Upper lobe of left lung (tissue), 6 donors: ENCODE data around the gene CFHR5. TPM values are rescaled to one million over a fixed set of nuclear protein-coding genes. Genes with fewer than 3 reads are reported as not detected.

Experiments used
- ATAC-seq, 2 donors: fragments of 200-7000 bp; cut with Tn5 transposase; one replicate each; pipeline ENCODE4 v1.9.1; 2022; ENCODE audit warnings: mild to moderate bottlenecking in 2 of 2, moderate library complexity in 2 of 2; ENCODE audit not compliant: low FRiP score in 2 of 2
- DNase-seq, 2 donors: peaks; one replicate each; pipeline ENCODE4 v3.0.0-alpha.2; 2019 to 2020
- H3K27ac ChIP-seq, 4 donors: fragments of 200-600 bp; sonication (generic); one replicate each; pipeline ENCODE4 v1.5.1; 2016 to 2019
- H3K27me3 ChIP-seq, 4 donors: fragments of 200-600 bp; sonication (generic); one replicate each; pipeline ENCODE4 v1.5.1; 2017 to 2019
- H3K36me3 ChIP-seq, 4 donors: fragments of 200-600 bp; sonication (generic); one replicate each; pipeline ENCODE4 v1.5.1; 2016 to 2019
- H3K4me1 ChIP-seq, 4 donors: fragments of 200-600 bp; sonication (generic); one replicate each; pipeline ENCODE4 v1.5.1; 2018 to 2019
- H3K4me3 ChIP-seq, 4 donors: fragments of 200-600 bp; sonication (generic); one replicate each; pipeline ENCODE4 v1.5.1; 2017 to 2019; ENCODE audit warnings: mild to moderate bottlenecking in 2 of 4, moderate library complexity in 1 of 4
- H3K9me3 ChIP-seq, 4 donors: fragments of 200-600 bp; sonication (generic); one replicate each; pipeline ENCODE4 v1.5.1; 2018 to 2019
- EP300 ChIP-seq, 4 donors: sonication (generic); formaldehyde crosslinking; IDR thresholded peaks; one replicate each; pipeline ENCODE4 v1.5.1; 2017; ENCODE audit warnings: antibody characterized with exemption in 4 of 4, control low read depth in 2 of 4
- POLR2A ChIP-seq, 4 donors: fragments of 450-650 bp; IDR thresholded peaks; one replicate each; pipeline ENCODE4 v1.5.1; 2016 to 2017; ENCODE audit warnings: antibody characterized with exemption in 4 of 4, mild to moderate bottlenecking in 2 of 4
- POLR2AphosphoS5 ChIP-seq, 2 donors: sonication (generic); formaldehyde crosslinking; IDR thresholded peaks; one replicate each; pipeline ENCODE4 v1.5.1; 2017; ENCODE audit warnings: antibody characterized with exemption in 2 of 2
- WGBS, 2 donors: methylation state at CpG; one replicate each; pipeline ENCODE4 v1.1.5; 2017 to 2018; 5-methylcytosine and 5-hydroxymethylcytosine counted together
- total RNA-seq, 6 donors: library from RNA; depleted of rRNA in 4 of 6; stranded (reverse); fragments of >200 nt in 4 of 6; gene quantifications; one replicate each; pipeline versions ENCODE4 v1.1.0 to v1.2.1, GENCODE V29; 2016 to 2021
- TF ChIP-seq, protein P1 (sequence below), 6 experiments: fragments of 450-650 bp in 4 of 6; fragments of 200-600 bp in 2 of 6; sonication (generic) in 2 of 6; IDR thresholded peaks; one replicate each; pipeline ENCODE4 v1.5.1; 2016 to 2019; ENCODE audit warnings: antibody characterized with exemption in 6 of 6
- donor health status: DM: no; HTN: no; CAD: no; lungs with moderate emphysema.
- donor health status: DM: no; HTN: yes; CAD: no; lungs with severe emphysema.

CFHR5 gene
- total RNA-seq, 6 donors from 2014 or later: not detected

GRCh38 chr1:196954778-196955177, 22.6 kb upstream of the CFHR5 start:
- 68% methylated on average over 2 of the region's 2 CpGs for WGBS, 2 donors
- Histone ChIP-seq H3K4me3 (no peak overlapping the region), H3K36me3 (no peaks in the 10 kb centered on the region), H3K27ac (no peak overlapping the region), H3K27me3 (no peaks in the 10 kb centered on the region), H3K9me3 (no peaks in the 10 kb centered on the region), H3K4me1 (no peaks in the 10 kb centered on the region)
- ATAC-seq: no peak
- DNase-seq: no peak
- no peak for TF ChIP-seq POLR2AphosphoS5 (IDR thresholded peaks at IDR 0.05)
- TF ChIP-seq, protein P1, sequence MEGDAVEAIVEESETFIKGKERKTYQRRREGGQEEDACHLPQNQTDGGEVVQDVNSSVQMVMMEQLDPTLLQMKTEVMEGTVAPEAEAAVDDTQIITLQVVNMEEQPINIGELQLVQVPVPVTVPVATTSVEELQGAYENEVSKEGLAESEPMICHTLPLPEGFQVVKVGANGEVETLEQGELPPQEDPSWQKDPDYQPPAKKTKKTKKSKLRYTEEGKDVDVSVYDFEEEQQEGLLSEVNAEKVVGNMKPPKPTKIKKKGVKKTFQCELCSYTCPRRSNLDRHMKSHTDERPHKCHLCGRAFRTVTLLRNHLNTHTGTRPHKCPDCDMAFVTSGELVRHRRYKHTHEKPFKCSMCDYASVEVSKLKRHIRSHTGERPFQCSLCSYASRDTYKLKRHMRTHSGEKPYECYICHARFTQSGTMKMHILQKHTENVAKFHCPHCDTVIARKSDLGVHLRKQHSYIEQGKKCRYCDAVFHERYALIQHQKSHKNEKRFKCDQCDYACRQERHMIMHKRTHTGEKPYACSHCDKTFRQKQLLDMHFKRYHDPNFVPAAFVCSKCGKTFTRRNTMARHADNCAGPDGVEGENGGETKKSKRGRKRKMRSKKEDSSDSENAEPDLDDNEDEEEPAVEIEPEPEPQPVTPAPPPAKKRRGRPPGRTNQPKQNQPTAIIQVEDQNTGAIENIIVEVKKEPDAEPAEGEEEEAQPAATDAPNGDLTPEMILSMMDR (IDR thresholded peaks at IDR 0.05): no peak
- TF ChIP-seq POLR2A (IDR thresholded peaks at IDR 0.05): no peak
- TF ChIP-seq EP300 (IDR thresholded peaks at IDR 0.05): no peak

DNA sequence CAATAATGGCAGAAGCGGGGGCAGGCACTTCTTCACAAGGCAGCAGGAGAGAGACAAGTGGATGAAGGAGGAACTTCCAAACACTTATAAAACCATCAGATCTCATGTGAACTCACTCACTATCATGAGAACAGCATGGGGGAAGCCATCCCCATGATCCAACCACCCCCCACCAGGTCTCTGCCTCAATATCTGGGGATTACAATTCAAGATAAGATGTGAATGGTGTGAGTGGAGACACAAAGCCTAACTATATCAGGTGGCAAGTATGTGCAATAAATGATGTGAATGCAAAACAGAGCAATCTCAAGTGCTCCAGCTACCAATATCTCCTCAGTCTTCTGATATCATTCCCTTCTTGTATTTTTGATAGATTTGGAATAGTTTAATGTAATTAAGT, 21.4 kb upstream of the CFHR5 start:
- H3K27ac ChIP-seq: no peak overlapping the region
- no peaks in the 10 kb centered on the region for H3K9me3 ChIP-seq
- ATAC-seq (no peak), DNase-seq (no peak)
- no peaks in the 10 kb centered on the region for H3K36me3 ChIP-seq
- no peaks in the 10 kb centered on the region for H3K4me1 ChIP-seq
- TF ChIP-seq POLR2AphosphoS5 (IDR thresholded peaks at IDR 0.05): no peak
- WGBS, 2 donors: 91 to 97% methylated on average over 1 of the region's 1 CpG
- no peaks in the 10 kb centered on the region for H3K27me3 ChIP-seq
- H3K4me3 ChIP-seq: no peak overlapping the region

GRCh38 chr1:196960854-196961253, 16.5 kb upstream of the CFHR5 start:
- no peaks in the 10 kb centered on the region for H3K9me3 ChIP-seq
- no peaks in the 10 kb centered on the region for H3K4me1 ChIP-seq
- no peaks in the 10 kb centered on the region for H3K36me3 ChIP-seq
- H3K27ac ChIP-seq: no peak overlapping the region
- DNase-seq (no peak), ATAC-seq (no peak)
- H3K4me3 ChIP-seq: no peak overlapping the region
- WGBS, 2 donors: 61 to 74% methylated on average over 3 of the region's 3 CpGs
- no peak for TF ChIP-seq POLR2AphosphoS5 (IDR thresholded peaks at IDR 0.05)
- no peak for TF ChIP-seq POLR2A (IDR thresholded peaks at IDR 0.05)
- no peak for TF ChIP-seq EP300 (IDR thresholded peaks at IDR 0.05)
- TF ChIP-seq, protein P1 (IDR thresholded peaks at IDR 0.05): no peak
- H3K27me3 ChIP-seq: no peaks in the 10 kb centered on the region

DNA sequence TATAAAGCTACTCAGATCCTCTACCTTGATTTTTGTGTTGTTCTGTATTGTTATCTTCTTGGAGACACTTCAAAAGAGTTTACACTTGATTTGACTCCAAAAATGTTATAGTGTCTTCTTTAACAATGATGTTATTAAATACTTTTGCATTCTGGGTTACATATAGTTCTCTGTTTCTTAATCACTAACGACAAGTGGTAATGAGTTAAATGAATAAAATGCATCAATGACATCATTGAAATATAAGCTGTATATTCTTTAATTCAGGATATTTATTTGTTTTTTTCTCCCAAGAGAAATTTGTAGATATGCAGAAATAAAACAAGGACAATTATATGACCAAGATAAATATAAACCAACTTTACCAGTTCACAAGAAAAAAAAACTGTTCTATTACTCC, 7.2 kb upstream of the CFHR5 start:
- no peaks in the 10 kb centered on the region for H3K27me3 ChIP-seq
- H3K36me3 ChIP-seq: no peaks in the 10 kb centered on the region
- ATAC-seq: no peak
- no peak for DNase-seq
- no peak overlapping the region for H3K27ac ChIP-seq
- no peaks in the 10 kb centered on the region for H3K4me1 ChIP-seq
- H3K4me3 ChIP-seq: no peak overlapping the region
- WGBS, 2 donors: 82 to 88% methylated on average over 1 of the region's 1 CpG
- TF ChIP-seq POLR2A (IDR thresholded peaks at IDR 0.05): no peak
- TF ChIP-seq, protein P1 (IDR thresholded peaks at IDR 0.05): no peak
- TF ChIP-seq POLR2AphosphoS5 (IDR thresholded peaks at IDR 0.05): no peak
- no peak for TF ChIP-seq EP300 (IDR thresholded peaks at IDR 0.05)
- H3K9me3 ChIP-seq: no peaks in the 10 kb centered on the region

DNA sequence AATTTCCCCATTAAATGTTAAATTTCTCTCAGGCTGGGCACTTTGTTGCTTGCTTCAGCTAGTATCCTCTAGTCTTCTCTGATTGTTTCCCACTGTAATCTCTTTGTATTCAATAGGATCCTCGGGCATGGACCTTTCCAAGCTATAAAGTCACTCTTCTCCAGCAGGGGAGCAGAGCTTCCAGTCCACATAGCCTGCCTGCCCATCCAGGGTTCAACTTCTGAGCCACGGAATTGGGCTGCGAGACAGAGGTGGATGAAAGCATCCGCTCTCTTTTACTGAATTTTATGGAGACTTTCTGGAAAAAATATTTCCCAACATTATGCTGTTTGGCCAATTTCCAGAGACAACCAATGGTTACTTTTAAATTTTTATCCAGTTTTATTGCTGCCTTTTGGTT, 1.1 kb upstream of the CFHR5 start:
- WGBS, 2 donors: 89 to 90% methylated on average over 4 of the region's 4 CpGs
- Histone ChIP-seq H3K27me3 (no peaks in the 10 kb centered on the region), H3K9me3 (no peaks in the 10 kb centered on the region), H3K4me1 (no peaks in the 10 kb centered on the region), H3K4me3 (no peak overlapping the region), H3K36me3 (no peaks in the 10 kb centered on the region), H3K27ac (no peak overlapping the region)
- DNase-seq (no peak), ATAC-seq (no peak)
- TF ChIP-seq POLR2AphosphoS5 (IDR thresholded peaks at IDR 0.05): no peak
- TF ChIP-seq, protein P1 (IDR thresholded peaks at IDR 0.05): no peak
- no peak for TF ChIP-seq EP300 (IDR thresholded peaks at IDR 0.05)
- no peak for TF ChIP-seq POLR2A (IDR thresholded peaks at IDR 0.05)
